ENCODE results near the gene THBS4. TPM values are rescaled to one million over a fixed set of nuclear protein-coding genes. Genes with fewer than 3 reads are reported as not detected.

The THBS4 gene
- total and polyA plus RNA-seq, 5 experiments from 2014 or later = 0.52 to 0.68 TPM; not detected in 3

GRCh38 chr5:80054682-80055081 lies 19.5 kb downstream of the THBS4 start:
- POLR2A ChIA-PET = no interaction called here
- no peak overlapping the region for H3K27ac Mint-ChIP-seq
- H3K9me3 Mint-ChIP-seq = no peaks in the 10 kb centered on the region
- H3K27me3 Mint-ChIP-seq = peaks cover 0 to 4% (median 0%) of the 10 kb centered on the region in 5 donors
- H3K36me3 Mint-ChIP-seq = peaks cover 0 to 8% (median 0%) of the 10 kb centered on the region in 3 donors
- H3K4me3 Mint-ChIP-seq = no peak overlapping the region
- ATAC-seq (no peak), DNase-seq (no peak)
- no peaks in the 10 kb centered on the region for H3K4me1 Mint-ChIP-seq

- Mint-ChIP-seq H3K4me1 (peaks cover 1 to 6% (median 4%) of the 10 kb centered on the region in 4 donors), H3K27me3 (no peaks in the 10 kb centered on the region), H3K27ac (no peak overlapping the region), H3K9me3 (no peaks in the 10 kb centered on the region), H3K4me3 (no peak overlapping the region), H3K36me3 (peaks cover 0 to 10% (median 2%) of the 10 kb centered on the region in 3 donors)
- DNase-seq (no peak), ATAC-seq (no peak)
- POLR2A ChIA-PET = no interaction called here
These were observed 20.5 kb downstream of the THBS4 start for GRCh38 chr5:80055491-80056170.

GRCh38 chr5:80057099-80057498 lies 22.0 kb downstream of the THBS4 start:
- ATAC-seq = no peak
- no peaks in the 10 kb centered on the region for H3K9me3 Mint-ChIP-seq
- no peak for DNase-seq
- peaks cover 0 to 10% (median 2%) of the 10 kb centered on the region in 3 donors for H3K36me3 Mint-ChIP-seq
- no peak overlapping the region for H3K27ac Mint-ChIP-seq
- H3K27me3 Mint-ChIP-seq = no peaks in the 10 kb centered on the region
- H3K4me1 Mint-ChIP-seq = peaks cover 2 to 13% (median 9%) of the 10 kb centered on the region in 4 donors
- POLR2A ChIA-PET = no interaction called here
- H3K4me3 Mint-ChIP-seq = no peak overlapping the region

- H3K9me3 Mint-ChIP-seq = no peaks in the 10 kb centered on the region
- peaks cover 0 to 10% (median 2%) of the 10 kb centered on the region in 3 donors for H3K36me3 Mint-ChIP-seq
- no peak overlapping the region for H3K27ac Mint-ChIP-seq
- POLR2A ChIA-PET = no interaction called here
- no peak for ATAC-seq
- H3K4me1 Mint-ChIP-seq = peaks cover 2 to 13% (median 9%) of the 10 kb centered on the region in 4 donors
- no peak for DNase-seq
- no peaks in the 10 kb centered on the region for H3K27me3 Mint-ChIP-seq
- no peak overlapping the region for H3K4me3 Mint-ChIP-seq
These were observed 22.8 kb downstream of the THBS4 start for GRCh38 chr5:80057921-80058320.

GRCh38 chr5:80059354-80059980 lies 24.3 kb downstream of the THBS4 start:
- peak overlapping the region in 1 of 10 donors; percentile 16 for H3K27ac Mint-ChIP-seq
- no peak overlapping the region for H3K4me3 Mint-ChIP-seq
- POLR2A ChIA-PET = no interaction called here
- peaks cover 2 to 13% (median 9%) of the 10 kb centered on the region in 4 donors for H3K4me1 Mint-ChIP-seq
- DNase-seq (no peak), ATAC-seq (no peak)
- no peaks in the 10 kb centered on the region for H3K27me3 Mint-ChIP-seq
- peaks cover 0 to 17% (median 6%) of the 10 kb centered on the region in 3 donors for H3K36me3 Mint-ChIP-seq
- H3K9me3 Mint-ChIP-seq = no peaks in the 10 kb centered on the region

GRCh38 chr5:80060966-80061365 lies 25.8 kb downstream of the THBS4 start:
- peak overlapping the region in 3 of 10 donors; percentile 8 to 33 (median 11) for H3K27ac Mint-ChIP-seq
- POLR2A ChIA-PET = no interaction called here

GRCh38 chr5:80061547-80061946 lies 26.4 kb downstream of the THBS4 start:
- H3K27ac Mint-ChIP-seq = no peak overlapping the region
- H3K36me3 Mint-ChIP-seq = peaks cover 0 to 21% (median 14%) of the 10 kb centered on the region in 3 donors
- H3K4me3 Mint-ChIP-seq = peak overlapping the region in 1 of 10 donors; percentile 41
- no peaks in the 10 kb centered on the region for H3K9me3 Mint-ChIP-seq
- POLR2A ChIA-PET = no interaction called here
- no peaks in the 10 kb centered on the region for H3K27me3 Mint-ChIP-seq
- H3K4me1 Mint-ChIP-seq = peaks cover 2 to 13% (median 9%) of the 10 kb centered on the region in 4 donors
- DNase-seq = no peak
- no peak for ATAC-seq

More at GRCh38 chr5:80060966-80061365, 25.8 kb downstream of the THBS4 start:
- Mint-ChIP-seq H3K27me3 (no peaks in the 10 kb centered on the region), H3K9me3 (no peaks in the 10 kb centered on the region), H3K4me1 (peaks cover 2 to 13% (median 9%) of the 10 kb centered on the region in 4 donors), H3K4me3 (no peak overlapping the region), H3K36me3 (peaks cover 0 to 21% (median 9%) of the 10 kb centered on the region in 3 donors)
- DNase-seq (no peak), ATAC-seq (no peak)

- H3K9me3 Mint-ChIP-seq = no peaks in the 10 kb centered on the region
- no peak for ATAC-seq
- H3K27me3 Mint-ChIP-seq = no peaks in the 10 kb centered on the region
- H3K4me3 Mint-ChIP-seq = no peak overlapping the region
- DNase-seq = no peak
- POLR2A ChIA-PET = no interaction called here
- peak overlapping the region in 1 of 10 donors; percentile 4 for H3K27ac Mint-ChIP-seq
- peaks cover 0 to 25% (median 23%) of the 10 kb centered on the region in 3 donors for H3K36me3 Mint-ChIP-seq
- peaks cover 2 to 13% (median 9%) of the 10 kb centered on the region in 4 donors for H3K4me1 Mint-ChIP-seq
These were observed 29.0 kb downstream of the THBS4 start for GRCh38 chr5:80064124-80064523.

GRCh38 chr5:80067016-80067415 lies 31.9 kb downstream of the THBS4 start:
- Mint-ChIP-seq H3K27ac (no peak overlapping the region), H3K9me3 (no peaks in the 10 kb centered on the region), H3K4me1 (peaks cover 0 to 15% (median 0%) of the 10 kb centered on the region in 4 donors), H3K27me3 (no peaks in the 10 kb centered on the region), H3K36me3 (peaks cover 0 to 29% (median 20%) of the 10 kb centered on the region in 3 donors), H3K4me3 (no peak overlapping the region)
- DNase-seq = no peak
- POLR2A ChIA-PET = no interaction called here
- no peak for ATAC-seq

GRCh38 chr5:80067531-80068245 lies 32.5 kb downstream of the THBS4 start:
- ATAC-seq (no peak), DNase-seq (no peak)
- H3K4me3 Mint-ChIP-seq = no peak overlapping the region
- no peaks in the 10 kb centered on the region for H3K27me3 Mint-ChIP-seq
- H3K4me1 Mint-ChIP-seq = peaks cover 0 to 15% (median 0%) of the 10 kb centered on the region in 4 donors
- H3K36me3 Mint-ChIP-seq = peaks cover 0 to 31% (median 20%) of the 10 kb centered on the region in 3 donors
- POLR2A ChIA-PET = no interaction called here
- H3K27ac Mint-ChIP-seq = no peak overlapping the region
- no peaks in the 10 kb centered on the region for H3K9me3 Mint-ChIP-seq

- no peaks in the 10 kb centered on the region for H3K27me3 Mint-ChIP-seq
- peak overlapping the region in 1 of 10 donors; percentile 27 for H3K27ac Mint-ChIP-seq
- no peak for DNase-seq
- H3K4me1 Mint-ChIP-seq = peaks cover 0 to 15% (median 0%) of the 10 kb centered on the region in 4 donors
- ATAC-seq = no peak
- no peak overlapping the region for H3K4me3 Mint-ChIP-seq
- H3K36me3 Mint-ChIP-seq = peaks cover 0 to 36% (median 19%) of the 10 kb centered on the region in 3 donors
- POLR2A ChIA-PET = no interaction called here
- no peaks in the 10 kb centered on the region for H3K9me3 Mint-ChIP-seq
These were observed 33.1 kb downstream of the THBS4 start for GRCh38 chr5:80068246-80068636.

- POLR2A ChIA-PET = no interaction called here
- no peak for DNase-seq
- Mint-ChIP-seq H3K4me3 (no peak overlapping the region), H3K9me3 (no peaks in the 10 kb centered on the region), H3K36me3 (peaks cover 0 to 35% (median 15%) of the 10 kb centered on the region in 3 donors), H3K27ac (no peak overlapping the region), H3K4me1 (peaks cover 0 to 15% (median 0%) of the 10 kb centered on the region in 4 donors), H3K27me3 (no peaks in the 10 kb centered on the region)
- no peak for ATAC-seq
These were observed 33.6 kb downstream of the THBS4 start for GRCh38 chr5:80068775-80069174.

GRCh38 chr5:80069251-80069800 lies 34.2 kb downstream of the THBS4 start:
- Mint-ChIP-seq H3K27me3 (no peaks in the 10 kb centered on the region), H3K4me1 (peaks cover 0 to 15% (median 0%) of the 10 kb centered on the region in 4 donors), H3K36me3 (peaks cover 0 to 38% (median 15%) of the 10 kb centered on the region in 3 donors), H3K4me3 (no peak overlapping the region), H3K27ac (no peak overlapping the region), H3K9me3 (no peaks in the 10 kb centered on the region)
- no peak for DNase-seq
- no peak for ATAC-seq
- POLR2A ChIA-PET = no interaction called here

Measured in naive thymus-derived CD8-positive, alpha-beta T cell (primary cell).